ENCODE results near the gene CYBC1.

CYBC1 gene

DNA sequence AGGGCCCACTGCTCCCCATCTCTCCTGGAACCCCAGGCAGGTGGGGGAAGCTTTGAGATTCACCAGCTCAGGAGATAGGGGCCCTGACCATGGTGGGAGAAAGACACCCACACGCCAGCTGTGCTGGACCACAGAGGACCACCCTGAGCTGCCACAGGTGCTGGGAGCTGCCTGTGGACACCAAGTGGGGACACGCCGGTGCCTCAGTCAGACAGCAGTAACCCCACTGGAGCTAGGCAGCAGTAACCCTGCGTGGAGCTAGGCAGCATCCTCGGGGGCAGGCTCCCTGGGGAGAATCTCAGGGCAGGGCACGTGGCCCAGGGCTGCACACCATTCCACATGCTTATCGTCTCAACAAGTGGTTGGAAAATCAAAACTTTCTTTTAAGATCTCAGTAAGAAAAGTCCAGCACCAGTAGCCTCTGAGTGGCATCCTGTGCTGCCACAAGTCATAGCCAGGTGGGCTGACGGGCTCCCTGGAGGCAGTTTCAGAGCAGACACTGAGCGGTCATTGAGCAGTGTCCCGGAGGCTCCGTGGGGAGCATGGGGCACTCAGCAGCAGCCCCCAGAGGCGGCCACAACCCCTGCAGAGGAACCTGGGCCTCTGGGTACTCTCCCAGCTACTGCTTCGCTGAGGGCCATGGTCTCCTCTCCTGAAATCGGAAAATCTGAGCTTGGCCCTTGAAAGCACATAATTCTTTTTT, 40.4 kb downstream of the CYBC1 start:
- H3K9ac ChIP-seq (ENCODE audit: low read length): no peak overlapping the region
- H3K27ac ChIP-seq (ENCODE audit: low read depth, low read length, poor library complexity, severe bottlenecking): no peak overlapping the region
- no peaks in the 10 kb centered on the region for H3F3A ChIP-seq (ENCODE audit: insufficient read depth, low read length)

DNA sequence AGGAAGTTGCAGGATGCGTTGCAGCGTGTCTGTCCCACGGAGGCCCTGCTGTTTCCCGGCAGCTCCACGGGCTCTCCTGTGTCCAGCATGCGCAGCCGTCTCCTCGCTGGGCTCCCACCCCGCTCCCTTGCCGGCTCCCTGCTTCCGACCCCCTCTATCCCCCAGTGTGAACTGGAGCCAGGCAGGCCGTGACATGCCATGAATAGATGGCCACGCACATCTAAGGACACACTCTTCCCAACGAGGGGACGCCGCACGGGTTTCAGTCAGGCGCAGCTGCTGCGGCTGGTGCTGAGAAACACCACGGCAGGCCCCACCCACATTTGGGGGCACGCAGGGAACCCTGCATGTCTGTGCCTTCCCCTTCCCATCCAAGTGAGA, 41.6 kb downstream of the CYBC1 start:
- Histone ChIP-seq H3K9me2 (ENCODE audit: low read depth, low read length) (no peaks in the 10 kb centered on the region), H2AFZ (ENCODE audit: low read length) (no peak overlapping the region), H3K36me3 (ENCODE audit: insufficient read depth, low read length) (peaks cover 10% of the 10 kb centered on the region), H4K20me1 (ENCODE audit: insufficient read depth, low read length) (no peaks in the 10 kb centered on the region), H3K9ac (ENCODE audit: low read length) (no peak overlapping the region), H3K27ac (ENCODE audit: low read depth, low read length, poor library complexity, severe bottlenecking) (no peak overlapping the region), H3K4me2 (ENCODE audit: low read length) (no peak overlapping the region), H3K4me1 (ENCODE audit: insufficient read depth, low read length, severe bottlenecking) (no peaks in the 10 kb centered on the region), H3K79me2 (ENCODE audit: insufficient read depth, low read length) (no peaks in the 10 kb centered on the region), H3F3A (ENCODE audit: insufficient read depth, low read length) (no peaks in the 10 kb centered on the region), H3K4me3 (ENCODE audit: low read depth, low read length, poor library complexity, severe bottlenecking) (no peak overlapping the region), H3K9me3 (ENCODE audit: low read length) (no peaks in the 10 kb centered on the region), H3K27me3 (ENCODE audit: insufficient read depth, low read length) (no peaks in the 10 kb centered on the region)
- TF ChIP-seq CTCF (IDR thresholded peaks at IDR 0.05; ENCODE audit: low read length): no peak
- no peak for TF ChIP-seq EZH2 (IDR thresholded peaks at IDR 0.05; ENCODE audit: borderline replicate concordance, low read length)

More for the DNA sequence above, 40.4 kb downstream of the CYBC1 start:
- Histone ChIP-seq H3K4me2 (ENCODE audit: low read length) (no peak overlapping the region), H2AFZ (ENCODE audit: low read length) (no peak overlapping the region), H3K4me3 (ENCODE audit: low read depth, low read length, poor library complexity, severe bottlenecking) (no peak overlapping the region), H3K27me3 (ENCODE audit: insufficient read depth, low read length) (no peaks in the 10 kb centered on the region), H3K79me2 (ENCODE audit: insufficient read depth, low read length) (no peaks in the 10 kb centered on the region), H3K9me3 (ENCODE audit: low read length) (no peaks in the 10 kb centered on the region), H3K9me2 (ENCODE audit: low read depth, low read length) (no peaks in the 10 kb centered on the region), H3K4me1 (ENCODE audit: insufficient read depth, low read length, severe bottlenecking) (no peaks in the 10 kb centered on the region), H4K20me1 (ENCODE audit: insufficient read depth, low read length) (no peaks in the 10 kb centered on the region), H3K36me3 (ENCODE audit: insufficient read depth, low read length) (peaks cover 10% of the 10 kb centered on the region)
- TF ChIP-seq CTCF (IDR thresholded peaks at IDR 0.05; ENCODE audit: low read length): no peak
- no peak for TF ChIP-seq EZH2 (IDR thresholded peaks at IDR 0.05; ENCODE audit: borderline replicate concordance, low read length)

GRCh38 chr17:82408288-82408937, 42.1 kb downstream of the CYBC1 start:
- H2AFZ ChIP-seq (ENCODE audit: low read length): no peak overlapping the region
- TF ChIP-seq CTCF (IDR thresholded peaks at IDR 0.05; ENCODE audit: low read length) (no peak), EZH2 (IDR thresholded peaks at IDR 0.05; ENCODE audit: borderline replicate concordance, low read length) (no peak)
- H3K9me3 ChIP-seq (ENCODE audit: low read length): no peaks in the 10 kb centered on the region
- H3K79me2 ChIP-seq (ENCODE audit: insufficient read depth, low read length): no peaks in the 10 kb centered on the region
- no peaks in the 10 kb centered on the region for H3K27me3 ChIP-seq (ENCODE audit: insufficient read depth, low read length)
- H3K27ac ChIP-seq (ENCODE audit: low read depth, low read length, poor library complexity, severe bottlenecking): no peak overlapping the region
- H3K9ac ChIP-seq (ENCODE audit: low read length): no peak overlapping the region
- peaks cover 15% of the 10 kb centered on the region for H3K36me3 ChIP-seq (ENCODE audit: insufficient read depth, low read length)
- H3K4me1 ChIP-seq (ENCODE audit: insufficient read depth, low read length, severe bottlenecking): no peaks in the 10 kb centered on the region
- H4K20me1 ChIP-seq (ENCODE audit: insufficient read depth, low read length): no peaks in the 10 kb centered on the region
- H3K4me2 ChIP-seq (ENCODE audit: low read length): no peak overlapping the region
- no peak overlapping the region for H3K4me3 ChIP-seq (ENCODE audit: low read depth, low read length, poor library complexity, severe bottlenecking)
- H3K9me2 ChIP-seq (ENCODE audit: low read depth, low read length): no peaks in the 10 kb centered on the region
- no peaks in the 10 kb centered on the region for H3F3A ChIP-seq (ENCODE audit: insufficient read depth, low read length)

Measured in OCI-LY1 (cell line).